Measurements from ENCODE around the gene CBX5. TPM values are rescaled to one million over a fixed set of nuclear protein-coding genes. Genes with fewer than 3 reads are reported as not detected.

Gene CBX5
- total and polyA plus RNA-seq, 10 of the 15 experiments (the other 5 are each of a cell fraction or from before 2014, with no cell fraction given), result 46.7 to 138 (median 74.6) TPM

- ATAC-seq (no peak), DNase-seq (ENCODE audit: low read depth, low spot score) (no peak), FAIRE-seq (no peak)
- peaks cover 0 to 1% of the 10 kb centered on the region in 2 experiments; a peak in 1 of 4 replicates for H3K27me3 ChIP-seq (replicated peaks in 1 of 2; ENCODE audit: control insufficient read depth in 2 of 2, insufficient read depth in 2 of 2, low read length in 1 of 2)
- ChIA-PET POLR2A (no interaction called here), SMC1A (ENCODE audit: uncharacterized antibody, unreplicated experiment) (no interaction called here), CTCF (interaction anchor here (0.7 to 5.1 kb wide), 16 partner anchors 10 to 456 kb away, joined by 3 to 63 read pairs (median 6); partner anchors contain the start of genes HOXC10, HOXC5 and SMUG1), RAD21 (ENCODE audit: unreplicated experiment) (interaction anchor here (1.0 to 1.2 kb wide), 2 partner anchors 159 to 180 kb away, joined by 3 to 4 read pairs; partner anchors contain the start of genes HOXC4 and HOXC5)
- no peak overlapping the region for H3K4me2 ChIP-seq (ENCODE audit: control insufficient read depth, insufficient read depth)
- no peaks in the 10 kb centered on the region for H3K36me3 ChIP-seq (ENCODE audit: control insufficient read depth in 2 of 2, insufficient read depth in 2 of 2, low read length in 1 of 2)
- H2AFZ ChIP-seq (ENCODE audit: control insufficient read depth, low read depth, low read length), result no peak overlapping the region
- H4K20me1 ChIP-seq (ENCODE audit: control insufficient read depth, insufficient read depth), result no peaks in the 10 kb centered on the region
- WGBS (ENCODE audit: insufficient coverage, insufficient replicate concordance, low lambda C conversion rate, missing lambda C conversion rate), result 34% methylated on average over 2 of the region's 2 CpGs
- TF ChIP-seq TCF12 (IDR thresholded peaks at IDR 0.05; ENCODE audit: low read depth, low read length) (no peak), BHLHE40 (IDR thresholded peaks at IDR 0.05; ENCODE audit: borderline replicate concordance in 1 of 2, low read depth in 2 of 2, low read length in 1 of 2) (no peak), NR2F1 (conservative IDR thresholded peaks at IDR 0.05) (no peak), RAD21 (IDR thresholded peaks at IDR 0.05; ENCODE audit: insufficient read depth, low read depth, low read length) (no peak), SMARCA5 (IDR thresholded peaks at IDR 0.05) (no peak), CBX3 (IDR thresholded peaks at IDR 0.05; ENCODE audit: borderline replicate concordance, low read depth) (no peak), NFIC (IDR thresholded peaks at IDR 0.05; ENCODE audit: low read depth, low read length) (no peak), SREBF2 (IDR thresholded peaks at IDR 0.05; ENCODE audit: low read length) (no peak), NBN (IDR thresholded peaks at IDR 0.05) (no peak), YY1 (IDR thresholded peaks at IDR 0.05; ENCODE audit: low read depth, low read length) (no peak), ASH2L (IDR thresholded peaks at IDR 0.05; ENCODE audit: borderline replicate concordance, low read depth) (no peak)
- no peak overlapping the region for H3K9ac ChIP-seq (ENCODE audit: control insufficient read depth, insufficient read depth, low read length)
- in situ Hi-C loops (cut with MboI), result no loop called here
- BruUV-seq (replicated peaks), result no TSS peak
- no peak overlapping the region for H3K4me3 ChIP-seq
- H3K79me2 ChIP-seq (ENCODE audit: control insufficient read depth, insufficient read depth, low read length), result no peaks in the 10 kb centered on the region
- no peaks in the 10 kb centered on the region for H3K9me3 ChIP-seq (replicated peaks; ENCODE audit: control insufficient read depth, insufficient read depth, low read length)
- intact Hi-C loops (cut with micrococcal nuclease; ENCODE audit: unreplicated experiment), result loop anchor here (10.0 kb wide), 1 partner anchor 508 kb away; no protein-coding TSS in a partner anchor
- no peak overlapping the region for H3K27ac ChIP-seq (ENCODE audit: control insufficient read depth, insufficient read depth)
- peaks cover 32% of the 10 kb centered on the region for H3K4me1 ChIP-seq (ENCODE audit: control insufficient read depth, insufficient read depth, low read length)
Measured at GRCh38 chr12:54213079-54213478, 66.8 kb downstream of the CBX5 start.

Data from GM12878 (cell line).